Stomach (tissue), 9 donors: ENCODE measurements around the gene PNPLA5. TPM values are rescaled to one million over a fixed set of nuclear protein-coding genes. Genes with fewer than 3 reads are reported as not detected.

Experiments
- DNase-seq, 2 donors: peaks; one replicate each; pipeline versions ENCODE4 v3.0.0 to v3.0.0-alpha.2; 2013 to 2019
- H3K27ac ChIP-seq, 5 donors: fragments of 200-600 bp in 4 of 5; sonication (generic) in 4 of 5; one replicate each; pipeline ENCODE4 v1.5.1; 2013 to 2019; ENCODE audit warnings: mild to moderate bottlenecking in 1 of 5, moderate library complexity in 1 of 5
- H3K27me3 ChIP-seq, 3 donors: fragments of 200-600 bp; sonication (generic); one replicate each; pipeline ENCODE4 v1.5.1; 2017 to 2019; ENCODE audit warnings: mixed run types in 1 of 3
- H3K36me3 ChIP-seq, 4 donors: fragments of 200-600 bp; sonication (generic); 1 replicate in 3 of 4; 2 replicates in 1 of 4; pipeline ENCODE4 v1.5.1; 2016 to 2019
- H3K4me1 ChIP-seq, 4 donors: fragments of 200-600 bp; sonication (generic); one replicate each; pipeline ENCODE4 v1.5.1; 2016 to 2019
- H3K4me3 ChIP-seq, 4 donors: fragments of 200-600 bp; sonication (generic) in 3 of 4; one replicate each; pipeline ENCODE4 v1.5.1; 2016 to 2019; ENCODE audit warnings: mild to moderate bottlenecking in 1 of 4
- H3K9me3 ChIP-seq, 4 donors: fragments of 200-600 bp; sonication (generic); one replicate each; pipeline ENCODE4 v1.5.1; 2016 to 2019
- CTCF ChIP-seq, 7 experiments: fragments of 450-650 bp in 4 of 7; fragments of 200-600 bp in 3 of 7; sonication (generic) in 3 of 7; IDR thresholded peaks; one replicate each; pipeline ENCODE4 v1.5.1; 2016 to 2019; ENCODE audit warnings: antibody characterized with exemption in 7 of 7, control low read depth in 2 of 7, mild to moderate bottlenecking in 1 of 7
- EP300 ChIP-seq: sonication (generic); formaldehyde crosslinking; IDR thresholded peaks from one replicate; pipeline ENCODE4 v1.6.1; 2017; ENCODE audit warnings: antibody characterized with exemption
- POLR2A ChIP-seq, 4 donors: fragments of 450-650 bp; IDR thresholded peaks; one replicate each; pipeline ENCODE4 v1.6.1; 2016; ENCODE audit warnings: antibody characterized with exemption in 4 of 4, control low read depth in 2 of 4, mild to moderate bottlenecking in 1 of 4, moderate library complexity in 1 of 4
- POLR2AphosphoS5 ChIP-seq, 3 donors: sonication (generic); formaldehyde crosslinking; IDR thresholded peaks; one replicate each; pipeline ENCODE4 v1.6.1; 2016; ENCODE audit warnings: antibody characterized with exemption in 3 of 3
- WGBS, 5 donors: extraction: QIAGEN DNeasy Blood & Tissue Kit in 3 of 5; methylation state at CpG; one replicate each; pipeline versions ENCODE4 v1.1.5 to v1.1.7; 2013 to 2018; 5-methylcytosine and 5-hydroxymethylcytosine counted together
- intact Hi-C: fragments of 100-400 bp; cut with DNase I; formaldehyde crosslinking; loops from one replicate; pipeline ENCODE4 v1.15.1; 2023; ENCODE audit warnings: low total_unique reads
- polyA plus RNA-seq, 3 donors: library from polyadenylated mRNA; stranded (reverse); fragments of 200-250 nt; gene quantifications; one replicate each; pipeline ENCODE4 v1.2.3, GENCODE V29; 2013
- total RNA-seq, 5 donors: library from RNA; depleted of rRNA; stranded (reverse); fragments of >200 nt; gene quantifications; one replicate each; pipeline versions ENCODE4 v1.1.0 to v1.2.3, GENCODE V29; 2014 to 2016
- donor health status: healthy with polysubstance abuse.
- donor health status: Bipolar disorder and iron deficiency.
- donor health status: healthy.

Gene PNPLA5
- total and polyA plus RNA-seq, 8 donors: not detected

- no peak overlapping the region for H3K27ac ChIP-seq
- no peak for DNase-seq
- H3K4me1 ChIP-seq: peaks cover 0 to 2% (median 0%) of the 10 kb centered on the region in 4 donors
- 89 to 94% (median 93%) methylated on average over 6 of the region's 6 CpGs for WGBS, 5 donors
- H3K4me3 ChIP-seq: no peak overlapping the region
- intact Hi-C loops: no loop called here
- peaks cover 10 to 91% (median 36%) of the 10 kb centered on the region in 3 donors for H3K27me3 ChIP-seq
- no peak for TF ChIP-seq POLR2A (IDR thresholded peaks at IDR 0.05)
- no peak for TF ChIP-seq POLR2AphosphoS5 (IDR thresholded peaks at IDR 0.05)
- no peak for TF ChIP-seq EP300
- no peak for TF ChIP-seq CTCF (IDR thresholded peaks at IDR 0.05)
- no peaks in the 10 kb centered on the region for H3K36me3 ChIP-seq
- H3K9me3 ChIP-seq: no peaks in the 10 kb centered on the region
These were observed 6.0 kb downstream of the PNPLA5 start for GRCh38 chr22:43885786-43886185.

DNA sequence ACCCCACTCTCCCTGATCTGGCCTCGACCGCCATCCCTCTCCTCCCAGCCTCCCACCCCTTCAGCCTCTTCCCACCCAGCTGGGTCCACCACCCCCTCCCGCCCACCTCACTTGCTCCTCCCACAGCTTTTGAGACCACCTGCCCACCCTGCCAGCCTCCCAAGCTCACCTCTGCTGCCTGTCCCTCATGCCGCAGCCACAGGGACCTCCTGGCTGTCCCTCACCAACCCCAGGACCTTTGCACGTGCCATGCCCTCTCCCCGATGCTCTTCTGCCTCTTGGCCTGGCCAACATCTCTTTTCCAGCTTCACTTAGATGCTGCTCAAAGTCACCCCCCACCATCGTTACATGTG, 6.5 kb downstream of the PNPLA5 start:
- peaks cover 6 to 91% (median 32%) of the 10 kb centered on the region in 3 donors for H3K27me3 ChIP-seq

GRCh38 chr22:43884600-43885318, 7.1 kb downstream of the PNPLA5 start:
- Histone ChIP-seq H3K9me3 (no peaks in the 10 kb centered on the region), H3K36me3 (no peaks in the 10 kb centered on the region), H3K27ac (no peak overlapping the region), H3K27me3 (peaks cover 3 to 91% (median 27%) of the 10 kb centered on the region in 3 donors), H3K4me1 (no peaks in the 10 kb centered on the region), H3K4me3 (no peak overlapping the region)
- intact Hi-C loops: no loop called here
- 19 to 31% (median 26%) methylated on average over 13 to 18 of the region's 18 CpGs for WGBS, 5 donors
- no peak for TF ChIP-seq POLR2A (IDR thresholded peaks at IDR 0.05)
- peak in 4 of 7 experiments; percentile 43 to 74 (median 58) for TF ChIP-seq CTCF (IDR thresholded peaks at IDR 0.05)
- peak; percentile 57 to 69 for DNase-seq

More for the DNA sequence above, 6.5 kb downstream of the PNPLA5 start:
- WGBS, 5 donors: 63 to 72% (median 67%) methylated on average over 6 to 7 of the region's 7 CpGs
- DNase-seq: no peak
- intact Hi-C loops: no loop called here
- H3K27ac ChIP-seq: no peak overlapping the region
- H3K4me1 ChIP-seq: no peaks in the 10 kb centered on the region
- no peaks in the 10 kb centered on the region for H3K36me3 ChIP-seq
- H3K4me3 ChIP-seq: no peak overlapping the region
- TF ChIP-seq POLR2AphosphoS5 (IDR thresholded peaks at IDR 0.05): no peak
- TF ChIP-seq CTCF (IDR thresholded peaks at IDR 0.05): peak in 1 of 7 experiments; percentile 7
- H3K9me3 ChIP-seq: no peaks in the 10 kb centered on the region

DNA sequence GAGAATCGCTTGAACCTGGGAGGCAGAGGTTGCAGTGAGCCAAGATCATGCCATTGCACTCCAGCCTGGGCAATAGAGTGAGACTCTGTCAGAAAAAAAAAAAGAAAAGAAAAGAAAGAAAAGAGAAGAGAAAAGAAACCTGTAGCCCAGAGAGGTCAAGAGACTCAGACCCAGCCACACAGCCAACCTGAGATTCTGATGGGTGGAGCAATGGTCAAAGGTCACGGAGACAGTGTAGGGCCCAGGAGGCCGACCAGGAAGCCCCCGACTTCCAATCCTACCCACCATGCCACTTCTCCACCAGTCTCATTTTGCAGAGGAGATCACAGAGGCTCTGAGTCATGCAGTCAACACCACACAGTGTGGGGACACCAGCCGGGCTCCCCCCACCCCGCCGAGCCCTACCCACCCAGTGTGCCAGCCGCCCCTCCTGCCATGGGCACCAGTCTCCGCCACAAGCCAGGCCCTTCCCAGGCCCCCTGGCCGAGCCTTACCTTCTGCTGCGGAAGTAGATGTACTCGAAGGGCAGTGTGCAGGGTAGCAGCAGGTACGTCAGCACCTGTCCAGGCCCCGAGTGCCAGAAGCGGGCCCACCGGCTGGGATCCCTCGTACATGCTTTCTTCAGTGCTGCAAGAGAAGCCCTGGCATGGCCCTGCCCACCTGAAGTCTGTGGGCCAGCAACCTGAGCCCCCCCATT, 7.9 kb downstream of the PNPLA5 start:
- DNase-seq: no peak
- H3K36me3 ChIP-seq: no peaks in the 10 kb centered on the region
- no peak overlapping the region for H3K27ac ChIP-seq
- H3K27me3 ChIP-seq: peaks cover 0 to 88% (median 18%) of the 10 kb centered on the region in 3 donors
- no peak overlapping the region for H3K4me3 ChIP-seq
- intact Hi-C loops: no loop called here
- TF ChIP-seq POLR2AphosphoS5 (IDR thresholded peaks at IDR 0.05) (no peak), EP300 (no peak)
- H3K4me1 ChIP-seq: no peaks in the 10 kb centered on the region
- WGBS, 5 donors: 80 to 85% (median 84%) methylated on average over 9 to 17 of the region's 17 CpGs
- no peaks in the 10 kb centered on the region for H3K9me3 ChIP-seq
